GM13977 (cell line): ENCODE measurements around the gene FARP1.
"Not testable (repeated sequence)": the region's sequence is repeated elsewhere in the genome, so short reads cannot be mapped to it uniquely, and the experiment has no call there.

Experiments
- DNase-seq: peaks from one replicate; pipeline ENCODE4 v3.0.0; 2012; ENCODE audit warnings: low spot score
- in situ Hi-C: fragments of 300-500 bp; cut with MboI; formaldehyde crosslinking; loops from one replicate; pipeline ENCODE4 v1.12.0; 2022; ENCODE audit warnings: low sequenced_read_pairs, low pct_unique_long_range_greater_than_20kb, mixed read lengths, inconsistent platforms; ENCODE audit not compliant: unreplicated experiment
- TF ChIP-seq, protein P1 (sequence below): IDR thresholded peaks from 2 replicates; pipeline ENCODE4 v1.5.1; 2012; ENCODE audit warnings: mild to moderate bottlenecking, control low read depth; ENCODE audit not compliant: insufficient read depth; ENCODE audit errors: extremely low read depth, missing control alignments

Gene FARP1

GRCh38 chr13:98366443-98366842 lies 223.5 kb downstream of the FARP1 start:
- TF ChIP-seq, protein P1, sequence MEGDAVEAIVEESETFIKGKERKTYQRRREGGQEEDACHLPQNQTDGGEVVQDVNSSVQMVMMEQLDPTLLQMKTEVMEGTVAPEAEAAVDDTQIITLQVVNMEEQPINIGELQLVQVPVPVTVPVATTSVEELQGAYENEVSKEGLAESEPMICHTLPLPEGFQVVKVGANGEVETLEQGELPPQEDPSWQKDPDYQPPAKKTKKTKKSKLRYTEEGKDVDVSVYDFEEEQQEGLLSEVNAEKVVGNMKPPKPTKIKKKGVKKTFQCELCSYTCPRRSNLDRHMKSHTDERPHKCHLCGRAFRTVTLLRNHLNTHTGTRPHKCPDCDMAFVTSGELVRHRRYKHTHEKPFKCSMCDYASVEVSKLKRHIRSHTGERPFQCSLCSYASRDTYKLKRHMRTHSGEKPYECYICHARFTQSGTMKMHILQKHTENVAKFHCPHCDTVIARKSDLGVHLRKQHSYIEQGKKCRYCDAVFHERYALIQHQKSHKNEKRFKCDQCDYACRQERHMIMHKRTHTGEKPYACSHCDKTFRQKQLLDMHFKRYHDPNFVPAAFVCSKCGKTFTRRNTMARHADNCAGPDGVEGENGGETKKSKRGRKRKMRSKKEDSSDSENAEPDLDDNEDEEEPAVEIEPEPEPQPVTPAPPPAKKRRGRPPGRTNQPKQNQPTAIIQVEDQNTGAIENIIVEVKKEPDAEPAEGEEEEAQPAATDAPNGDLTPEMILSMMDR: no peak
- DNase-seq: no peak
- in situ Hi-C loops: no loop called here

- TF ChIP-seq, protein P1: no peak
- in situ Hi-C loops: no loop called here
- DNase-seq: no peak
Measured at GRCh38 chr13:98366959-98367358, 224.1 kb downstream of the FARP1 start.

DNA sequence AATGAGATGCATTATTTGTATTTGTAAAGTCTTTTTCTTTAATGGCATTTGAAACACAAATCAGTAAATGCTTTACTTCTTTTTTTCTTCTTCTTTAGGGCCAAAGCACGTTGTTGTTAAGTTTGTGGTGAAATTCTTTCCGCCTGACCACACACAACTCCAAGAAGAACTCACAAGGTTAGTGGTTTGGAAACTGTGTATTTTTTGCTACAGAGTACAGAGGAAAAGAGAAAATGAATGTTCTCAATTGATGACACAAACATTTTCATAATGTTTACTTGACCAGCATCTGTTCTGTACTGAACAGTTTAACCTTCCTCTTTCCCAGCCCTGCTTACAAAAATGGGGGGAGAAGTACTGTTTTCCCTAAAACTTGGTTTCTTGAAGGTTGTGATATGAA lies 225.1 kb downstream of the FARP1 start:
- in situ Hi-C loops: no loop called here
- TF ChIP-seq, protein P1: no peak
- no peak for DNase-seq

DNA sequence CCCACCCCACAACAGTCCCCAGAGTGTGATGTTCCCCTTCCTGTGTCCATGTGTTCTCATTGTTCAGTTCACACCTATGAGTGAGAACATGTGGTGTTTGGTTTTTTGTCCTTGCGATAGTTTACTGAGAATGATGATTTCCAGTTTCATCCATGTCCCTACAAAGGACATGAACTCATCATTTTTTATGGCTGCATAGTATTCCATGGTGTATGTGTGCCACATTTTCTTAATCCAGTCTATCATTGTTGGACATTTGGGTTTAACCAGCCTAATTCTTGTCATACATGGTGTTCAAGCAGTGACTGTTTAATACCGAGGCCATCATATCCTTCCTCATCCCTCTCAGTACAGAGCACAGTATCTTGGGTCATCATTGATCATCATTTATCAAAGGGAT lies 226.6 kb downstream of the FARP1 start:
- in situ Hi-C loops, DNase-seq: not testable (repeated sequence)

GRCh38 chr13:98370261-98370660 lies 227.4 kb downstream of the FARP1 start:
- DNase-seq: no peak
- in situ Hi-C loops: no loop called here
- TF ChIP-seq, protein P1: no peak

DNA sequence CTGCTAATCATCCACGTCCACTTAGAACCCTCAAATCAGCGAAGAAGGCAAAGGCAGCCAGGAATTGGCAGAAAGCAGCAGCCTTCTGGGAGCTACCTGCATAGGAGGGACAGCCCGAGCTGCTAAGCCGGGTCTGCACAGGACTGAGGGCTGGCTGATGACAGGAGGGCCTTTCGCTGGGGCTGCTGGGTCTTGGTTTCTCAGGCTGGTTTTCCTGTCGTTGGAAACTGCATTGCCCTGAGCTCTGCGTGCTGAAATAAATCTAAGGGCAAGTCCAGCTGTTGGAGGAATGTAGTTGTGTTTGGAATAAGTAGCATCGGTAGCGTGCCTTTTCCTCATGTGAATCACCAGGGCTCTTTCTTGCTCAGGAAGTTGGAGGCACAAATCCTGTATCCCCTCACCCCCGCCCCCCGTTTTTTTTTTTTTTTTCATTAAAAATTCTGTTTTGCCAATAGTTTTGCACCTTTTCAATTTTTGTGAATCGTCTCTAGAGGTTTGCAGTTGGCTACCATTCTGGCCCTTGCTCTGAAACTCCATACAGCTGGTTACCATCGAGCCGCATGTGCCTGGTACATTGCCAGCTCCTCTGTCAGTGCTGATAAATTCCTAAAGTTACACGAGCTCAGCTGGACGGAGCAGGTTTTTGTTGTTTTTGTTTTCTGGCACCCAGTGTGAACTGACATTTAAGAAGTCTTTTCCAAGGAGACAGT lies 228.1 kb downstream of the FARP1 start:
- no peak for DNase-seq
- TF ChIP-seq, protein P1: no peak
- in situ Hi-C loops: no loop called here

DNA sequence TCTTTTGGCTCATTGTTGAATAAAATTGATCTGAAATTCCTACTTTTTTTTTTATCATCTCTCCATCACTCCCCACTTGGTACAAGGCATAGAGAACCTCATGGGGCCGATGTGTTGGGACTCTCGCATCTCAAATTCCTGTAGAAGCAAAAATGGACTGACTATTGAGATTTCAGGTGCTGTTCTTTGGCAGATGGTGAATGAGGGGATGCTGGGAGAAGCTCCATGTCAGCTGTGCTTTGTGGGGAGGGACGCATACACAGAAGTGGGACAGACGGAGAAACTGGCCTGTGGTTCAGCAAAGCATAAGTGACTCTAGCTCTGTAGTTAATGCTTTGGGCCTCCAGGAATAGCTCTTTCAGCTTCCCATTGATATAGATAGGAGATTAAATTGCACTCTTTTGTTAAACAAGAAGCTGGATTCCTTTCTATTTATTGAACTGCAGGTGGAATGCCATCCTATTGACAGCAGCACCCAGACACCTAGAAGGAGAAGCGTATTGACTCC lies 228.7 kb downstream of the FARP1 start:
- DNase-seq: no peak
- in situ Hi-C loops: no loop called here
- TF ChIP-seq, protein P1: no peak
